Activated CD4-positive, alpha-beta memory T cell treated with anti-CD3 and anti-CD28 coated beads, Interleukin-2, amount 10 ng/mL, durations not matched to agents 7 days and 5 days (primary cell): Measurements from ENCODE around the gene AKT1. TPM values are rescaled to one million over a fixed set of nuclear protein-coding genes. Genes with fewer than 3 reads are reported as not detected.

Source experiments
- CTCF ChIA-PET: fragments of 350-600 bp; sonication (Branson Sonifier 250); formaldehyde crosslinking; loops from one replicate; lab custom pipeline; 2021; ENCODE audit warnings: antibody characterized with exemption, inconsistent platforms; lab: Charles Lee
- POLR2A ChIA-PET: fragments of 350-600 bp; sonication (Branson Sonifier 250); formaldehyde crosslinking; loops from one replicate; lab custom pipeline; 2021; ENCODE audit warnings: antibody characterized with exemption; lab: Charles Lee
- DNase-seq: peaks from one replicate; pipeline ENCODE4 v3.0.0-alpha.2; 2020
- H3K27ac Mint-ChIP-seq: one replicate; pipeline ENCODE4 v1.8.0; 2021; ENCODE audit warnings: mild to moderate bottlenecking, mixed read lengths
- H3K27me3 Mint-ChIP-seq: one replicate; pipeline ENCODE4 v1.8.0; 2021; ENCODE audit warnings: mixed read lengths
- H3K36me3 Mint-ChIP-seq: one replicate; pipeline ENCODE4 v1.8.0; 2021; ENCODE audit warnings: low read depth, mixed read lengths
- H3K4me1 Mint-ChIP-seq: one replicate; pipeline ENCODE4 v1.8.0; 2021; ENCODE audit warnings: mixed read lengths
- H3K4me3 Mint-ChIP-seq: one replicate; pipeline ENCODE4 v1.8.0; 2021; ENCODE audit warnings: mild to moderate bottlenecking, mixed read lengths
- H3K9me3 Mint-ChIP-seq: one replicate; pipeline ENCODE4 v1.8.0; 2021; ENCODE audit warnings: mixed read lengths
- total RNA-seq, 2 experiments: library from RNA; stranded (reverse); gene quantifications; one replicate each; pipeline ENCODE4 v1.2.3, GENCODE V29; 2021

The AKT1 gene
- total RNA-seq, 2 experiments from 2014 or later: 157 to 162 TPM

DNA sequence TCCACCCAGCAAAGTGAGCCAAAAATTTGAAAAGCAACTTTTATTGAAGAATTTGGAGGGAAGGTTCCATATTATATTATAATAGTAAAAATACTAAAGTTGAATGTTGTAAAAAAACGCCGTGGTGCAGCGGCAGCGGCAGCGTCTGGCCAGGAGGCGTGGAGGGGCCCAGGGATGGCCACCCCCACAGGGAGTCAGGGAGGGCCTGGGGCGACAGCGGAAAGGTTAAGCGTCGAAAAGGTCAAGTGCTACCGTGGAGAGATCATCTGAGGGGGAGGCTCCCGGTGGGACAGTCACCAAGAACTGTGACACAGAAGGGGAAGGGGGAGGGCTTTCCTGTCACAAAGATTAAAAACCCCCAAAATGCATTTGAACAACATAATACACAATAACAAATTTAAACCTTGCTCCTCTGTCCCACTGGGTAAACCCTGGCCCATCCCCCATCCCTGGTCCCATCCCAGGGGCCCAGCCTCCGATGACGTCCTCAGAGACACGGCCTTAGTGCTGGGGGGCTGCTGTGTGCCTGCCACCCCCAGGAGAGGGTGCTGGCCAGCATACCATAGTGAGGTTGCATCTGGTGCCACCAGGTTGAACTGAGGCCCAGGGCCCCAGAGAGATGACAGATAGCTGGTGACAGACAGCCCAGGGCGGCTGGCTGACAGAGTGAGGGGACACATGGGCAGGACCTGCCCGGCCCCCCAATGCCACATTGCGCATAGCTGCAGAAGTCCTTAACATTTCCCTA lies 26.1 kb downstream of the AKT1 start:
- DNase-seq: no peak
- H3K36me3 Mint-ChIP-seq: peaks cover 37% of the 10 kb centered on the region
- POLR2A ChIA-PET: interaction anchor here (1.3 to 3.9 kb wide), 3 partner anchors 17 to 57 kb away, joined by 8 to 19 read pairs (median 8); partner anchors contain the start of gene SIVA1
- no peak overlapping the region for H3K4me3 Mint-ChIP-seq
- H3K4me1 Mint-ChIP-seq: peaks cover 2% of the 10 kb centered on the region
- CTCF ChIA-PET: interaction anchor here (0.9 to 2.1 kb wide), 10 partner anchors 16 to 63 kb away, joined by 3 to 29 read pairs (median 8); partner anchors contain the start of genes SIVA1 and ZBTB42
- H3K9me3 Mint-ChIP-seq: no peaks in the 10 kb centered on the region
- no peak overlapping the region for H3K27ac Mint-ChIP-seq
- no peaks in the 10 kb centered on the region for H3K27me3 Mint-ChIP-seq

DNA sequence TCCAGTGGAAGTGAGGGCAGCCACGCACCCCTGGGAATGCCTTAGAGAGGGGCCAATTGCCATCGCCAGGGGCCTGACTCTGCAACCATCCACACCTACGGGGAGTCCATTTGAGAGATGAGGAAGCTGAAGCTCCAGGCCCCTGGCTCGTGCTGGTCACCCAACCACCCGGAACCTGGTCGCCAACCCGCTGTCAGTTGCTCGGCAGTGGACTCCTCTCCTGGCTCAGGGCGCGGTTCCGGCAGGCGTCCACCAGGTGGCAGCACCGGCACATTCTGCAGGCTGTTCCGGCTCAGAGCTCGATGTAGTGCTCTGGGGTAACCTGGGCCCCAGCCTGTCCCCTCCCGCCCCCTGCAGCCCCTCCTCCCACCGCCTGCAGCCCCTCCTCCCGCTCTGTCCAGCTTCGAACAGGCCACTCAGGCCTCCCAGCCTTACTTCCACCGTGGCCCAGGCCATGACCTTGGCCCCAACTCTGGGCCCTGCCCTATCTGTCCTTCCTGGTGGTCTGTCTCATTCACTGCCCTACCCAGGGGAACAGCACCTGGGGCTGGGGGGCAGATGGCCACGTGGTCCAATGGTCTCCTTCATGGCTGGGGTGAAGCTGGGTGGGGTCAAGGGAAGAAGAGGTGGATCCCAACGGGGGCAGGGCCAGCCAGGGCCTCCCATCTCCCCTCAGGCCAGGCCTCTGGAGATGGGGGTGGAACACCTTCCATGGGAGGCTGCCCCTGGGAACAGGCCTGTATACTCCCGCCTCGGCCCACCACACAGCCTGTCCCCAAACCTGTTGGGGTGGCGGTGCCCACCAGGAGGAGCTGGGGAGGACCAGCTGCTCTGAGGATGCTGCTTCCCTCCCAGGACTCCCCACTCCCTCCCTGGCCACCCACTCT lies 26.9 kb downstream of the AKT1 start:
- H3K36me3 Mint-ChIP-seq: peaks cover 34% of the 10 kb centered on the region
- ChIA-PET CTCF (interaction anchor here (0.6 to 1.7 kb wide), 10 partner anchors 13 to 60 kb away, joined by 3 to 29 read pairs (median 4); partner anchors contain the start of genes SIVA1 and ZBTB42), POLR2A (interaction anchor here (0.6 to 3.9 kb wide), 5 partner anchors 13 to 58 kb away, joined by 3 to 19 read pairs (median 5); partner anchors contain the start of genes SIVA1 and ZBTB42)
- DNase-seq: peak; percentile 92
- no peaks in the 10 kb centered on the region for H3K9me3 Mint-ChIP-seq
- no peaks in the 10 kb centered on the region for H3K27me3 Mint-ChIP-seq
- peak overlapping the region; percentile 16 for H3K27ac Mint-ChIP-seq
- no peak overlapping the region for H3K4me3 Mint-ChIP-seq
- peaks cover 2% of the 10 kb centered on the region for H3K4me1 Mint-ChIP-seq

DNA sequence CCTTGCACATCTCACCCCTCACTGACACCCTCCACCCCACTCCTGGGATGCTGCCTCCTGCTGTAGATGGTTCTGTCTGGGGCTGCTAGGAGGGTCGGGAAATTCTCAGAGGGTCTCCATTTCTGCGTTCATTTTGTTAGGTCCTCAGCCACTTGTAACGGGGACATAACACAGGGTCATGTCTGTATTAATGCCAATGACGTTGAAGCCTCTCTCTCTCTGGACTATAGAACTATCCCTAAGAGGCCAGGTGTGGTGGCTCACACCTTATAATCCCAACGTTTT lies 28.0 kb downstream of the AKT1 start:
- Mint-ChIP-seq H3K4me3 (no peak overlapping the region), H3K4me1 (peaks cover 2% of the 10 kb centered on the region), H3K36me3 (peaks cover 29% of the 10 kb centered on the region), H3K9me3 (no peaks in the 10 kb centered on the region), H3K27me3 (no peaks in the 10 kb centered on the region), H3K27ac (no peak overlapping the region)
- POLR2A ChIA-PET: interaction anchor here (2.2 to 3.9 kb wide), 2 partner anchors 15 to 59 kb away, joined by 9 to 19 read pairs; partner anchors contain the start of gene SIVA1
- CTCF ChIA-PET: interaction anchor here (1.2 to 4.8 kb wide), 4 partner anchors 15 to 112 kb away, joined by 3 to 29 read pairs (median 16); partner anchors contain the start of genes SIVA1 and ZBTB42
- no peak for DNase-seq

DNA sequence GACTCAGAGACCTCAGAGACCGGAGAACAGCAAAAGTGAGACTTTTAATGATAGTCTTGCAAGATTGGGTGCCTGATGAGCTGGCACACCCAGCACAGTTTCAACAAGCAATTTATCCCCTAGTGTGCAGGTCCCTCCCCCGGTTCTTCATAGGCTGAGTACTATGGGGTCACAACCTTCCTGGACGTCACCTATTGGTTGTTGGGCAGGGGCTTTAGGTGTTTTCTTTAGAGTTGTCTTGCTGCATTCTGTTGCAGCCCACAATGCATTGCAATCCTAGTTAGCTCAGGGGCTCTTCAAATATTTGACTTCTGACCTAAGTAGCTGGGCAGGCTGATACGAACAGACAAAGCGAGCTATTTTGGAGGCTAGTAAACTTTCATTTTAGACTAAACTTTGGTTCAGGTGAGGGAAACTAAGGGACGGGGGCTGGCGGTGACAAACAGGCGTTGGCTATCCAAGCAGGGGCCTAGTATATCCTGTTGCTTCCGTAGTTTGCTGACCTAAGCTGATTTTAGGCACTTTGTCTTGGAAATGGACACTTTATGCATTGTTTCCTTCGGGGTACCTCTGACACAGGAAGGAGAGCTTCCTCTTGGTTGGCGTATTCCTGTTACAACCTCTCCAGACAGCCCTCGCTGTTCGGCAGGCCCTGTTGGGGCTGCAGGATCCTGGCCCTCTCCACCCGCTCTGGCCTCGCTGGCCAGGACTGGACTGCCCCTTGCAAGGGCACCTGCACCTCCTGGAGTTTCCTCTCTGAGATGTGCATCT lies 28.5 kb downstream of the AKT1 start:
- no peaks in the 10 kb centered on the region for H3K9me3 Mint-ChIP-seq

DNA sequence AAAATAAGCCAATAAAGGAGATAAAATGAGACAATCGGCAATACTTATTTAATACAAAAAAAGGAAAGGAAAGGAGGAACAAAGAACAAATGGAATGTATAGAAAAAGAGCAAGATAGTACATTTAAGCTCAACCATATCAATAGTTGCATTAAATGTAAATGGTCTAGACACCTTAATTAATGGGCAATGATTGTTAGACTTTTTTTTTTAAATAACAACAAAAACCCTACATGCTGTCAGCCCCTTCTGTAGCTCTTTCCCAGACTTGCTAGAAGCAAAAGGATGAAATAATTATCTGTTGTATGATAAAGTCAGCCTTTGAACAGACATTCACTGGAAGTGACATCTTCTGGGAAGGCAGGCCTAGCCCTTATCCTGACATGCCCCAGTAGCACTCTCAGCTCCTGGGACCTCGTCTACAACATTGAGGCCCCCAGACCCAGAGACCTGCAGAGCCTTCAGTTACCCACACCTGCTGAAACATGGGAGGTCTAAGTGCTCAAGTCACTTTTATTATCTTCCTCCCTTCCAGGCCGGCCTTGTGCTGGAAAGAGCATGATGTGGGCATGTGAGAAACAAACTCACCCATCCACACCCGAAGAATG lies 29.2 kb downstream of the AKT1 start:
- no peak for DNase-seq
- H3K36me3 Mint-ChIP-seq: peaks cover 24% of the 10 kb centered on the region
- H3K4me1 Mint-ChIP-seq: peaks cover 2% of the 10 kb centered on the region
- ChIA-PET CTCF (interaction anchor here (0.8 to 4.8 kb wide), 4 partner anchors 8 to 113 kb away, joined by 3 to 29 read pairs (median 16); partner anchors contain the start of gene SIVA1), POLR2A (interaction anchor here (2.2 kb wide), 1 partner anchor 13 kb away, joined by 9 read pairs; the partner anchor contains the start of gene SIVA1)
- no peak overlapping the region for H3K4me3 Mint-ChIP-seq
- no peak overlapping the region for H3K27ac Mint-ChIP-seq
- H3K27me3 Mint-ChIP-seq: no peaks in the 10 kb centered on the region
- no peaks in the 10 kb centered on the region for H3K9me3 Mint-ChIP-seq

More for the DNA sequence above, 28.5 kb downstream of the AKT1 start:
- peaks cover 2% of the 10 kb centered on the region for H3K4me1 Mint-ChIP-seq
- no peak overlapping the region for H3K4me3 Mint-ChIP-seq
- CTCF ChIA-PET: interaction anchor here (0.8 to 4.8 kb wide), 5 partner anchors 9 to 113 kb away, joined by 3 to 29 read pairs (median 4); partner anchors contain the start of genes SIVA1 and ZBTB42
- no peak overlapping the region for H3K27ac Mint-ChIP-seq
- DNase-seq: no peak
- peaks cover 27% of the 10 kb centered on the region for H3K36me3 Mint-ChIP-seq
- no peaks in the 10 kb centered on the region for H3K27me3 Mint-ChIP-seq
- POLR2A ChIA-PET: interaction anchor here (2.2 kb wide), 1 partner anchor 14 kb away, joined by 9 read pairs; the partner anchor contains the start of gene SIVA1

DNA sequence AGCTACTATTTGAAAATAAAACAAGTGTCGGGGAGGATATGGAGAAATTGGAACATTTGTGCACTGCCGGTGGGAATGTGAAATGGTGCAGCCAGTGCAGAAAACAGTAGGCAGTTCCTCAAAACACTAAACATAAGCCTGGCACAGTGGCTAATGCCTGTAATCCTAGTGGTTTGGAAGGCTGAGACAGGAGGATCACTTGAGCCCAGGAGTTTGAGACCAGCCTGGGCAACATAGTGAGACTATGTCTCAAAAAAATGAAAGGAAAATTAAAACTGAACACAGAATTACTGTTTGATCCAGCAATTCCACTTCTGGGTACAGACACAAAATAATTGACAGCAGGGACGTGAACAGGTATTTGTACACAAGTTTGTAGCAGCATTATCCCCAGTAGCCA lies 30.0 kb downstream of the AKT1 start:
- no peak overlapping the region for H3K4me3 Mint-ChIP-seq
- H3K4me1 Mint-ChIP-seq: peaks cover 2% of the 10 kb centered on the region
- ChIA-PET CTCF (interaction anchor here (3.6 to 4.8 kb wide), 2 partner anchors 13 to 61 kb away, joined by 27 to 29 read pairs; partner anchors contain the start of gene SIVA1), POLR2A (interaction anchor here (2.2 kb wide), 1 partner anchor 12 kb away, joined by 9 read pairs; the partner anchor contains the start of gene SIVA1)
- H3K9me3 Mint-ChIP-seq: no peaks in the 10 kb centered on the region
- peaks cover 22% of the 10 kb centered on the region for H3K36me3 Mint-ChIP-seq
- no peak for DNase-seq
- no peaks in the 10 kb centered on the region for H3K27me3 Mint-ChIP-seq
- H3K27ac Mint-ChIP-seq: no peak overlapping the region

DNA sequence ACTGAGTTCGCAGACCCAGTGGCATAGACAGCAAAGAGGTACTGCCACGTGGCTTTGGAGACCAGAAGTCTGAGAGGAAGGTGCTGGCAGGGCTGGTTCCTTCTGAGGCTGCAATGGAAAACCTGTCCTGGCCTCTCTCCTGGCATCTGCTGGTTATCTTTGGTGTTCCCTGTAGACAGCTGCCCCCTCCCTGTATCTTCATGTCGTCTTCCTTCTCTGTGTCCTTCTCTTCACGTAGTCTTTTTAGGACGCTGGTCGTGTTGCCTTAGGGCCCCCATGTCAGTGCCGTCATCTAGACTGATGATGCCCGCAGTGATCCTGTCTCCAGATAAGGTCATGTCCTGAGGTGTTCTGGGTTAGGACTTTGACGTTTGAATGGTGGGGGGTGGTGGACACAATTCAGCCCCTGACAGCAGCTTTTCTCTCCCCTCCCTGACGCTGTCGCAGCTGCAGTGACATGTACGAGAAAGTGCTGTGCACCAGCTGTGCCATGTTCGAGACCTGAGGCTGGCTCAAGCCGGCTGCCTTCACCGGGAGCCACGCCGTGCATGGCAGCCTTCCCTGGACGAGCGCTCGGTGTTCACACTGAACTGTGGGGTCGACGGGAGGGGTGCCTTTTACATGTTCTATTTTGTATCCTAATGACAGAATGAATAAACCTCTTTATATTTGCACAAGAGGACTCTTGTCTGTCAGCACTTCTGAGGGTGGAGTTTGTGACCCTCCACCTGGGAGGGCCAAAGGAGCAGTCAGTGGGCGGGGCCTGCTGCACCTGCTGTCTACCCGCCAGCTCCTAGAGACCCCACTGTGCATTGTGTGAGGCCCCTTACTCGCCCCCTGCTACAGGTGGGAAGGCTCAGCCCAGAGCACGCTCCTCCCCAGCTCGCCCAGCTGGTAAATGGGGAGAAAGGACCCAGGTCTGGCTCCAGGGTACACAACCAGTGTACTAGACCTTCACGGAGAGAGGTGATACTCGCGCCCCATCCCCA lies 36.3 kb downstream of the AKT1 start:
- peaks cover 27% of the 10 kb centered on the region for H3K4me1 Mint-ChIP-seq
- DNase-seq: no peak
- peaks cover 45% of the 10 kb centered on the region for H3K36me3 Mint-ChIP-seq
- H3K27ac Mint-ChIP-seq: no peak overlapping the region
- H3K4me3 Mint-ChIP-seq: no peak overlapping the region
- CTCF ChIA-PET: interaction anchor here (1.1 kb wide), 1 partner anchor 8 kb away, joined by 3 read pairs; no protein-coding TSS in a partner anchor
- no peaks in the 10 kb centered on the region for H3K27me3 Mint-ChIP-seq
- H3K9me3 Mint-ChIP-seq: no peaks in the 10 kb centered on the region
- POLR2A ChIA-PET: interaction anchor here (1.5 kb wide), 1 partner anchor 35 kb away, joined by 4 read pairs; no protein-coding TSS in a partner anchor

DNA sequence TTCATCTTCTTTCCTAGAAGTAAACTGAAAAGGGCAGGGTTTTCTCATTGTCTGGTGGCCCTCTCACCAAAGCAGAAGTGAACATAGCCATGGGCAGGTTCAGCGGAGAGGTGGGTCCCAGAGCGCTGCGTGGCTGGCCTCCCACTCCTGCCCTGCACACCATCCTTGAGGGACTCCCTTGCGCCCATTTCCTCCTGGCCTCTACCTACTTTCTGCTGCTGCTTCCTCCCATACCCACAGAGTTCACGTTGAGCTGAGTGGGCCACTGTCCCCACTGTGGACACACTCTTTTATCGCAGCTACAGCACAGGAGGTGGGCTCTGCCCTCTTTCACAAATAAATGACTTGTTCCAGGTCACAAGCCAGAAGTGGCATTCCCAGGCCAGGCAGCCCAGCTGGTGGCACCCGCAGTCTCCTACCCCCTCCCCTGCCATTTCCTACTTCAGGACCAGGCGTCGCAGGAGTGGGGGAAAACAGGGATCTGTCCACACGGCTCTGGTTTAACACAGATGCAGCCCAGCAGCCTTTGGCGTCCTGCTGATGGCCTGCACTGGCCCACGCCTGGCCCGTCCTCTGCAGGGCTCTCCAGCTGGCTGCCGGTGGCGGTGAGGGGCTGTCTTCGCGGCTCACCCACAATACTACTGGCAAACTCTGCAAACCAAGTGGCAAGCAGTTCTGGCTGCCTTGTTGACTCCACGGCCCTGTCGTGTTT lies 37.7 kb downstream of the AKT1 start:
- no peak overlapping the region for H3K27ac Mint-ChIP-seq
- peaks cover 37% of the 10 kb centered on the region for H3K4me1 Mint-ChIP-seq
- no peak for DNase-seq
- no peaks in the 10 kb centered on the region for H3K9me3 Mint-ChIP-seq
- ChIA-PET CTCF (interaction anchor here (1.1 kb wide), 1 partner anchor 9 kb away, joined by 3 read pairs; no protein-coding TSS in a partner anchor), POLR2A (no interaction called here)
- no peak overlapping the region for H3K4me3 Mint-ChIP-seq
- H3K27me3 Mint-ChIP-seq: no peaks in the 10 kb centered on the region
- peaks cover 45% of the 10 kb centered on the region for H3K36me3 Mint-ChIP-seq

DNA sequence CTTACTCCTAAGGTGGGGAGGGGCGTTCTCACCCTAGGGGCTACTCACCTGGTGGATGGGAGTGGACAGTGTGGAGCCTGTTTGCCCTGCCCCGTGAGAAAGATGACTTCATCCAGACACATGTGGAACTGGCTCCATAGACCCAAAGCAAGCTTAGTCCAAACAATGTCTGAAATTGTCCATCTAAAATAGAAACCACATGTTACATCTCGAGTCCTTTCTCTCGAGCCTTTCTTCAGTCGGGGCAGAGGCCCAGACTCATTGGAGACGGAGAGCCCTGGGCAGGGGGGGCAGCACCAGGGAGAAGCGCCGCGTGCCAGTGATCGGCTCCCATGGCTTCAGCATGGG lies 38.3 kb downstream of the AKT1 start:
- CTCF ChIA-PET: no interaction called here
- Mint-ChIP-seq H3K27me3 (no peaks in the 10 kb centered on the region), H3K4me3 (no peak overlapping the region), H3K4me1 (peaks cover 42% of the 10 kb centered on the region), H3K27ac (peak overlapping the region; percentile 31), H3K9me3 (no peaks in the 10 kb centered on the region), H3K36me3 (peaks cover 43% of the 10 kb centered on the region)
- POLR2A ChIA-PET: no interaction called here
- DNase-seq: no peak

DNA sequence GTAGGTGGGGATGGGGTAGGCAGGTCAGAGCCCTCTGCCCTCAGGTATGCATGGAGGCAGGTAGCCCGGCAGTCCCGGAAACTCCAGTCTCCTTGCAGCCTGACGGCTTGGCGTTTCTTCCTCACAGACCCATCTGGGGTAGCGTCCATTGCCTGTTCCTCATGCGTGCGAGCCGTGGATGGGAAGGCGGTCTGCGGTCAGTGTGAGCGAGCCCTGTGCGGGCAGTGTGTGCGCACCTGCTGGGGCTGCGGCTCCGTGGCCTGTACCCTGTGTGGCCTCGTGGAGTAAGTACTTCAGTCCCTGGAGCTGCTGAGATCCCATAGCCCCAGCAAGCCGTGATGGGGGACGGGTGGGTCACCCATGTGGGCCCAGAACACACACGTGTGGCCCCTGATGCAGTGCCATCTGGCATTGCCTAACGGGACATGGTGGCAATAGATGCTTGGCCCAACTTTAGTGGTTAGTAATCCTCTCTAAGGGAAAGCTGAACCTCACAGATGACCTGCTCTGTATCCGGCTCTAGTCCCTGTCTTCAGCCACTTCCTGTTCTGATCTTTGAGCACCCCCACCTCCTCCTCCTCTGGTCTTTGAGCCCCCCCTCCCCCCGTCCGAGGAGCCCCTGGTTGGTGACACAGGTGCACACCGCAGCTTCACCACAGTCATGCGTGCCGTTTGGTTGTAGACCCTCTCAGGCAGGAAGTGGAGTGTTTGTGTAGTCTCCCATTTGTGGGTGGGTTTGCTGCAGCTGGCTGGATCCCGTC lies 38.9 kb downstream of the AKT1 start:
- no peak for DNase-seq
- Mint-ChIP-seq H3K36me3 (peaks cover 40% of the 10 kb centered on the region), H3K27ac (peak overlapping the region; percentile 40), H3K4me1 (peaks cover 42% of the 10 kb centered on the region), H3K27me3 (no peaks in the 10 kb centered on the region), H3K4me3 (no peak overlapping the region), H3K9me3 (no peaks in the 10 kb centered on the region)
- POLR2A ChIA-PET: no interaction called here
- CTCF ChIA-PET: interaction anchor here (1.3 kb wide), 1 partner anchor 12 kb away, joined by 3 read pairs; no protein-coding TSS in a partner anchor
